Activated CD4-positive, alpha-beta T cell treated with anti-CD3 and anti-CD28 coated beads, Interleukin-2, amount 50 U/mL, for 4 hours (primary cell): ENCODE measurements around the gene SLC6A9.

Experiments used
- DNase-seq, 2 experiments: peaks; one replicate each; pipeline ENCODE4 v3.0.0-alpha.2; 2020

The SLC6A9 gene

GRCh38 chr1:43998000-43998378 lies 33.3 kb downstream of the SLC6A9 start:
- DNase-seq, result no peak

GRCh38 chr1:43997295-43997999 lies 33.8 kb downstream of the SLC6A9 start:
- DNase-seq, result no peak

GRCh38 chr1:43996733-43997115 lies 34.5 kb downstream of the SLC6A9 start:
- no peak for DNase-seq

GRCh38 chr1:43995984-43996732 lies 35.1 kb downstream of the SLC6A9 start:
- no peak for DNase-seq

- DNase-seq, result no peak
Observed at GRCh38 chr1:43994794-43995790, 36.2 kb downstream of the SLC6A9 start.

- no peak for DNase-seq
Observed at GRCh38 chr1:43994071-43994470, 37.2 kb downstream of the SLC6A9 start.

GRCh38 chr1:43993206-43993914 lies 37.9 kb downstream of the SLC6A9 start:
- DNase-seq, result no peak

- DNase-seq, result no peak
Observed at GRCh38 chr1:43992232-43992995, 38.8 kb downstream of the SLC6A9 start.

GRCh38 chr1:43991476-43992231 lies 39.6 kb downstream of the SLC6A9 start, which contains the start of gene CCDC24:
Gene CCDC24 (plus strand): TSS chr1:43991599. CDS start chr1:43991879, 280 bp downstream.
- DNase-seq, result peak; percentile 56 to 57

GRCh38 chr1:43991200-43991475 lies 40.1 kb downstream of the SLC6A9 start:
- no peak for DNase-seq

GRCh38 chr1:43990271-43991199 lies 40.7 kb downstream of the SLC6A9 start:
- DNase-seq, result no peak

- no peak for DNase-seq
Observed at GRCh38 chr1:43987159-43987902, 43.9 kb downstream of the SLC6A9 start.

GRCh38 chr1:43986712-43987111 lies 44.5 kb downstream of the SLC6A9 start:
- no peak for DNase-seq

- no peak for DNase-seq
Observed at GRCh38 chr1:43985984-43986595, 45.2 kb downstream of the SLC6A9 start.

- DNase-seq, result no peak
Observed at GRCh38 chr1:43984855-43985254, 46.4 kb downstream of the SLC6A9 start.

- DNase-seq, result no peak
Observed at GRCh38 chr1:43983253-43983899, 47.9 kb downstream of the SLC6A9 start.

GRCh38 chr1:43982808-43983207 lies 48.5 kb downstream of the SLC6A9 start:
- no peak for DNase-seq

- DNase-seq, result no peak
Observed at GRCh38 chr1:43982241-43982640, 49.0 kb downstream of the SLC6A9 start.
